T-helper 1 cell treated with Interleukin-12 subunit alpha and Interleukin-12 subunit beta and Interleukin-4 antibody, amounts not matched to agents 30 μg/mL and 1 μg/mL, for 36 hours (primary cell): ENCODE measurements around the gene TANGO2.

ENCODE experiments used
- H3K27ac Mint-ChIP-seq: one replicate; pipeline ENCODE4 v1.8.0; 2021; ENCODE audit warnings: mild to moderate bottlenecking, mixed read lengths
- H3K27me3 Mint-ChIP-seq: one replicate; pipeline ENCODE4 v1.8.0; 2021; ENCODE audit warnings: low read depth, mixed read lengths
- H3K36me3 Mint-ChIP-seq: one replicate; pipeline ENCODE4 v1.8.0; 2021; ENCODE audit warnings: low read depth, mixed read lengths
- H3K4me1 Mint-ChIP-seq: one replicate; pipeline ENCODE4 v1.8.0; 2021; ENCODE audit warnings: low read depth, mixed read lengths
- H3K4me3 Mint-ChIP-seq: one replicate; pipeline ENCODE4 v1.8.0; 2021; ENCODE audit warnings: mild to moderate bottlenecking, moderate library complexity, mixed read lengths
- H3K9me3 Mint-ChIP-seq: one replicate; pipeline ENCODE4 v1.8.0; 2021; ENCODE audit warnings: mixed read lengths

Gene TANGO2, protein sequence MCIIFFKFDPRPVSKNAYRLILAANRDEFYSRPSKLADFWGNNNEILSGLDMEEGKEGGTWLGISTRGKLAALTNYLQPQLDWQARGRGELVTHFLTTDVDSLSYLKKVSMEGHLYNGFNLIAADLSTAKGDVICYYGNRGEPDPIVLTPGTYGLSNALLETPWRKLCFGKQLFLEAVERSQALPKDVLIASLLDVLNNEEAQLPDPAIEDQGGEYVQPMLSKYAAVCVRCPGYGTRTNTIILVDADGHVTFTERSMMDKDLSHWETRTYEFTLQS

GRCh38 chr22:20020533-20021195 is at the start of gene TANGO2:
TANGO2 (plus strand) TSS chr22:20021110; CDS start chr22:20036799, 15,689 bp downstream.
- Mint-ChIP-seq H3K27me3 (peaks cover 13% of the 10 kb centered on the region), H3K4me3 (peak within 1 kb of the TSS; percentile 92), H3K9me3 (no peaks in the 10 kb centered on the region), H3K36me3 (peaks cover 3% of the 10 kb centered on the region), H3K4me1 (peaks cover 18% of the 10 kb centered on the region), H3K27ac (peak within 1 kb of the TSS; percentile 91)

DNA sequence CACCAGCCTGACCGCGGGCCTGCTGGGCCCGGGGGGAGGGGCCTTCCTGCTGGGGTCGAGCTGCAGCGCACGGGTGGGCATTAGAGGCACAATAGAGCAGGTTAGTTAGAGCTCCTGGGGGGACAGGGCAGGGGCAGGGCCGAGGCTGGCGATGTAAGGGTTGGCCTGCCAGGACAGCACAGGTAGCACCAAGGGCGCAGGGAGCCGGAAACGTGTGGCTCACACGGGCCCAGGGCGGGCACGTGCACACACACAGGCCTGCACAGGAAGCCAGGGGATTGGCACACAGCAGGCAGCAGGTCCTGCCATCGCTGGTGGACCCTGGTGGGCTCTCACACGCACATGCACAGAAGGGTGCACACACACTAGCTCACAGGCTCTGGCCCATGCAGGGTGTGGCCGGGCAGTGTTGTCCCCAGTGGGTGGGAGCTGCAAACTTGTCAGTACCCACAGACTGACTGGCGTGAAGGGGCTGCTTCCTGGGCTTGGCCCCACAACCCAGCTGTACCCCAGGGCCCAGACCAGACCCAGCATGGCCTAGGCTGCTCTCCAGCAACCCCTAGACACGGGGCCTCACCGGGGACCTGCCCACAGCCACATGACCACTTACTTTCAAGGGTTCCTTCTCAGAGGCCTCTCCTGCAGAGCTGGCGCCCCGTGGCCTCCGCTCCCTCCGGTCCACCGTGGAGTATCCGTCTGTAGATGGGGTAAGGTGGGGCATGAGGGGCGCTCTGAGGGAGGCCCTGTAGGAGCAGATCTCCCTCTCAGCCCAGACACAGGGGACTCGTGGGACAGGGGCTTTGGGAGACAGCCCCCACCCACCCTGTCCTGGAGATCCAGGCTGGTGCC is 49.4 kb upstream of the TANGO2 start:
- Mint-ChIP-seq H3K27ac (no peak overlapping the region), H3K4me1 (peaks cover 5% of the 10 kb centered on the region), H3K27me3 (no peaks in the 10 kb centered on the region), H3K9me3 (no peaks in the 10 kb centered on the region), H3K4me3 (no peak overlapping the region), H3K36me3 (peaks cover 3% of the 10 kb centered on the region)

DNA sequence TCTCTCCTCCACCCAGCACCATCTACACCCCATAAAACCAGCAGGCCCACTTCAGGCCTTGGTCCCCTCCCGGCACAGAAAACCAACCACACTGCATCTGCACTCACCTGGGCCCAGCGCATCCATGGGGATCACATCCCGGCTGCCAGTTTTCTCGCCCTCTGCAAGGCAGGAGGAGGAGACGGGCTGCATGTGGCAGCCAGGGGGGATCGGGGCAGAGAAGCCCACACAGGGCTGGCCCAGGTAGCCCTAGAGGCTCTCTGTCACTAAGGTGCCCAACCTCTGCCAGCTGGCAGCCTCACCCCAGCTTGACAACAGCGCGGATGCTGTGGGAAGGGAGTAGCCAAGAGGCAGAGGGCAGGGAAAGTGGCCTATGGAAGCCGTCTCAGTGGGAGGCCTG is 48.7 kb upstream of the TANGO2 start:
- H3K27ac Mint-ChIP-seq: no peak overlapping the region
- H3K4me1 Mint-ChIP-seq: peaks cover 2% of the 10 kb centered on the region
- no peaks in the 10 kb centered on the region for H3K9me3 Mint-ChIP-seq
- H3K36me3 Mint-ChIP-seq: no peaks in the 10 kb centered on the region
- H3K4me3 Mint-ChIP-seq: no peak overlapping the region
- no peaks in the 10 kb centered on the region for H3K27me3 Mint-ChIP-seq

- peaks cover 2% of the 10 kb centered on the region for H3K4me1 Mint-ChIP-seq
- H3K27me3 Mint-ChIP-seq: no peaks in the 10 kb centered on the region
- no peak overlapping the region for H3K27ac Mint-ChIP-seq
Measured at GRCh38 chr22:19972652-19973550, 48.0 kb upstream of the TANGO2 start.

GRCh38 chr22:19973551-19974267 is 47.2 kb upstream of the TANGO2 start:
- Mint-ChIP-seq H3K9me3 (no peaks in the 10 kb centered on the region), H3K27me3 (no peaks in the 10 kb centered on the region), H3K4me1 (peaks cover 2% of the 10 kb centered on the region), H3K27ac (no peak overlapping the region), H3K36me3 (no peaks in the 10 kb centered on the region), H3K4me3 (no peak overlapping the region)

More at GRCh38 chr22:19972652-19973550, 48.0 kb upstream of the TANGO2 start:
- Mint-ChIP-seq H3K36me3 (no peaks in the 10 kb centered on the region), H3K4me3 (no peak overlapping the region), H3K9me3 (no peaks in the 10 kb centered on the region)

- Mint-ChIP-seq H3K27ac (no peak overlapping the region), H3K9me3 (no peaks in the 10 kb centered on the region), H3K36me3 (no peaks in the 10 kb centered on the region), H3K27me3 (no peaks in the 10 kb centered on the region), H3K4me1 (peaks cover 2% of the 10 kb centered on the region), H3K4me3 (no peak overlapping the region)
Measured at GRCh38 chr22:19974268-19974861, 46.5 kb upstream of the TANGO2 start.

- Mint-ChIP-seq H3K4me1 (peaks cover 2% of the 10 kb centered on the region), H3K4me3 (no peak overlapping the region), H3K27me3 (no peaks in the 10 kb centered on the region), H3K36me3 (no peaks in the 10 kb centered on the region), H3K27ac (no peak overlapping the region), H3K9me3 (no peaks in the 10 kb centered on the region)
Measured at GRCh38 chr22:19974935-19975706, 45.8 kb upstream of the TANGO2 start.

DNA sequence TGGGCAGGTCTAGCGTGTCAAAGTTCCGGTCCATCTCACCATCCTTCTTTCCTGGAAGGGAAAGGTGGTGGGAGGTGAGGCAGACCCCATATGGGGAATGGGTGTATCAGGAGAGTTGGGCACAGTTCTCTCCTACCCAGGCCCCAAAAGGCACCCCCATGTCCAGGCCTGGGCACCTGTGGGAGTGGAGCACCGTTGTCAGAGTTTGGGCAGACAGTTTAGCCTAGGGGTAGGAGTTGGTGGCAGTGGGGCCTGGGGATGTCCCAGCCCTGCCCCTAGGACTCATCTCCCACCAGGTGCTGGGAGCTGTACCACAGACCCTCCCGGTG is 45.2 kb upstream of the TANGO2 start:
- Mint-ChIP-seq H3K9me3 (no peaks in the 10 kb centered on the region), H3K4me3 (no peak overlapping the region), H3K27me3 (no peaks in the 10 kb centered on the region), H3K27ac (no peak overlapping the region), H3K36me3 (no peaks in the 10 kb centered on the region), H3K4me1 (no peaks in the 10 kb centered on the region)

DNA sequence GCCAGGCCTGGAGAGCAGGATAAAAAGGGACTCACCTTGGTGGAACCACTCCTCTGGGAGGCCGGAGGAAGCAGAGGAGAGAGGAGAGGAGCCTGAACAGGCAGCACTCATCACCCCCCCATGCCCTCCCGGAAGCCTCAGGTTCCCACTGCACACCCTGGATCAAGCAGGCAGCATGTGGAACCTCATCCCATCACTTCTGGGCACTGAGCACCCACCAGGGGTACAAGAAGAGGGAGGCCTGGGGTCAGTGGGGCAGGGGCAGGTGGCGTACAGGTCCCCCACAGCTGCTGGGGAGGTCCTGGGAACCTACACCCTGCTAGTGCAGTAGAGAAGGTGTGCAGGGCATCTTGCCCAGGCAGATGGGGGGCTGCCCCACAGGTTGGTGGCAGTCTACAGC is 44.2 kb upstream of the TANGO2 start:
- H3K4me1 Mint-ChIP-seq: no peaks in the 10 kb centered on the region
- H3K36me3 Mint-ChIP-seq: no peaks in the 10 kb centered on the region
- no peaks in the 10 kb centered on the region for H3K27me3 Mint-ChIP-seq
- no peaks in the 10 kb centered on the region for H3K9me3 Mint-ChIP-seq
- no peak overlapping the region for H3K4me3 Mint-ChIP-seq
- no peak overlapping the region for H3K27ac Mint-ChIP-seq

- H3K27ac Mint-ChIP-seq: no peak overlapping the region
- no peaks in the 10 kb centered on the region for H3K27me3 Mint-ChIP-seq
- no peaks in the 10 kb centered on the region for H3K9me3 Mint-ChIP-seq
Measured at GRCh38 chr22:19977296-19978243, 43.3 kb upstream of the TANGO2 start.

DNA sequence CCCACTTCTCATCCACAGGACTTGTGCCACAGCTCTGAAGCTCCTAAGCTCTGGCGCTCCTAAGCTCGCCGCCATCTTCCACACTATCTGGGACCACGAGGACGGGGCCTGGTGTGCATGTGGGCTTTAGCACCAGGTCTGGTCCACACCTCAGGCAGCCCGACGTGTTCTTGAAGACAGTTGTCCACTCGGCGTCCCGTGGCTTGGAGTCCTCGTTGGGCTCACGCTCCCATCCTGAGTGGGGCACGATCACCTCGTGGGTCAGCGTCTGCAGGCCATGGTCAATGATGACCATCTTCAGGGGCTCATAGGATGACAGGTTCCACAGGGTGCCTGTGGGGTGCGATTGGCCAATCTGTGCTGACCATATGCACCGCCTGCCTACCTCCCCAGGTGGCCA is 42.2 kb upstream of the TANGO2 start:
- Mint-ChIP-seq H3K9me3 (no peaks in the 10 kb centered on the region), H3K36me3 (no peaks in the 10 kb centered on the region), H3K4me1 (no peaks in the 10 kb centered on the region), H3K4me3 (no peak overlapping the region), H3K27ac (no peak overlapping the region), H3K27me3 (no peaks in the 10 kb centered on the region)

More at GRCh38 chr22:19977296-19978243, 43.3 kb upstream of the TANGO2 start:
- Mint-ChIP-seq H3K4me3 (no peak overlapping the region), H3K36me3 (no peaks in the 10 kb centered on the region), H3K4me1 (no peaks in the 10 kb centered on the region)
